ENCODE data around the gene HOXA1.

The HOXA1 gene

DNA sequence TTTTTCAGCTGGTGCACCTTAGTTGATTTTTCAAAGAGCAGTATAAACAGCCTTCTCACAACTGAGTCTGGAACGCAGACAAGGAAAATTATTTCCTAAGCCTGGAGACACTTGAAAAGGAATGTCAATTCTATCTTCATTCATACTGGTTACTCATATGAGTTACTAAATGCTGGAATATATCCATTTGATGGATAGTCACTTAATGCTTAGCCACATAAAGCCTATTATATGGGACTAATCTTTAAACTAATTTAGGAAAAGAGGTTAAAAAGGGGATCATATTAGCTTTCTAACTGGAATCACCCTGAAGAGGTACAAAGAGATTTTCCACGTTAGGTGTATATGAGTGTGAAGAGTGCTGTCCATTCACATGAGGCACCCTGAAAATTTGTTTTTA, 36.4 kb upstream of the HOXA1 start:
- no peak for DNase-seq (ENCODE audit: low read depth in 2 of 3, low spot score in 2 of 3)

DNA sequence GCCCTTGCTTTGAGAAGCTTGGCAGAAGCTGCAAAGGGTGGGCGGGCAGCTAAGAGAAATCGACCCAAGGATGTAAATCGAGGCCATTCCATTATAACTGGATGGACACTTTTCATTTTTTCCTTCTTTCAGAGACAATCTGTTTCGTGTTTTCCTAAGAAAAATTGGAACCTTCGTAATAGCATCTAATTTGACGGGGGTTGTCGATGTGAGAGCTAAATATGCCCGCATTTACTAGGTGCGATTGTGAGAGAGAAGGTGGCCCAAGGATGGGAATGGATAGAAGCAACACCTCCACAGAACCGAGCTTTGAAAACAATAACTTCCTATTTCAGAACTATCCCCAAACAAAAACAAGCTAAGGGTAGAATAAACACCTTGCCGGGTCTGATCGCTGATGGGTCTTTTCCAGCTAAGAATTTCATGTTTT, 35.6 kb upstream of the HOXA1 start:
- no peak for DNase-seq (ENCODE audit: low read depth in 2 of 3, low spot score in 2 of 3)

DNA sequence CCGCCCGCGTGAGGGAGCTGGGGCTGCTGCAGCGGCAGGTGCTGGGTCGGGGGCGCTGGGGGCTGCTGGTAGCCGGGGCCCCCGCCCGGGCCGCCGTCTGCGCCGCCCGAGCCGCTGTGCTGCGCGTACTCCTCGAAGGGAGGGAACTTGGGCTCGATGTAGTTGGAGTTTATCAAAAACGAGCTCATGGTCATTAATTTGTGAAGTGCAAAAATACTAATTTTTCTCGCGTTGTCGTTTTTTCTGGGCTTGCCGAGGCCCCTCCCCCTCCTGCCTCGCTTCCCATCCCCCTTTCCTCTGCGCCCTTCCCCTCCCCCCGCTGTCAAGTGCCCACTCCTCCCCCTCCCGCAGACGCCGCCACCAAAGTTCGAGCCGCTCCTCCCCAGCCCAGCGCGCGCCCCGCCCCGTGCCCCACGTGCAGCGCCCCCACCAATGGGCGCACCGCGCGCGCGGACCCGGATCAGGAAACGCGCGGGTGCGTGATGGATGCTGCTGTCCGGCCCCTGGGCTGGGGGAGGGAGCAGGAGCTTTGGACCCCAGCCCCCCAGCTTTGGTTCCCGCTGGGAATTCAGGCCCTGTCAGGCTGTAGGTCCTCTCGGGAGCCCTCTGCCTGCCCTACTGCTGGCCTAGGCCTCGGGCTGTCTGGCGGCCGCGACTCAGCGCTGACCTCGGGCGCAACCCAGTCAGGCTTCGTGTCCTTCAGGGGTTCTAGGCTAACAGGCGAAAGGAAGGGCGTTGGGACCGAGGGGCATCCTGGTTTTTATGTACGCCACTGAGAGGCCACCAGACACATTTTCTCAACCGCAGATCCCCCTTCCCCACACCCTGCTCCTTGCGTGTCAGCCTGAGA, 35.0 kb upstream of the HOXA1 start, which contains the start of gene HOXA4:
Gene HOXA4 (minus strand): TSS at position 218 of the 850 bp plus-strand sequence. CDS start 24 bp downstream, at position 194.
- DNase-seq (ENCODE audit: low read depth in 2 of 3, low spot score in 2 of 3): peak in 1 of 3 experiments; percentile 36

DNA sequence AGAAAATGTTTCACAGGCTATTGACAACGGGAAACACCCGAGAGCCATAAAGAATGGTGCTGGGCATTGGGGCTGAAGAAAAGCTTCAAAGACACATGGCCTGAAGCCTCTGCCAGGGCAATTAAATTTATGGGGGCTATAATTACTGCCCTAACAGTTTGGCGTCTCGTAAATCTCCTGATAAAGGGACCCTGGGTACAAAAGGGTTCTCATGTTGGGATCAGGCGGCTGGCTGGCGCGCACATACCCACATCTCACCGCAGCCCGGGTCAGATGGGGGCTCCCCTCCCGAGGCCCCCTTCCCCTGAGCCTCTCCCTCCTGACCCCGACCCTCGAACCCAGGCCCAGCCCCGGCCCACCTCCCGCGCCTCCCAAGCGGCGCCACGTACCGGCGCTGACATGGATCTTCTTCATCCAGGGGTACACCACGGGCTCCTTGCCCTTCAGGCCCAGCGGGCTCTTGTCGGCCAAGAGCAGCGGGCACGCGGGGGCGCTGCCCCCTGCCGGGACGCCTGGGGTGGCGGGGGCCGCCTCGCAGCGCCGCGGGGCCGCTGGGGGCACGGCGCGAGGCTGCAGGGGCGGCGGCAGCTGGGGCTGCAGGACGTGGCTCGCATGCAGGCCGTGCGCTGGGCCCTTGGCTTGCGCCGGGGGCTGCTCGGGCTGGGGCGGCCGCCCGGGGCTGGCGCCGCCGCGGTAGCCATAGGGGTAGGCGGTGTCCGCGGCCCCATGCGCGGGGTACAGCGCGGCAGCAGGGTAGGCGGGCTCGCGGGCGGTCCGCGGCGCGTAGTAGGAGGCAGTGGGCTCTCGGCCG, 34.1 kb upstream of the HOXA1 start:
- DNase-seq (ENCODE audit: low read depth in 2 of 3, low spot score in 2 of 3): no peak

DNA sequence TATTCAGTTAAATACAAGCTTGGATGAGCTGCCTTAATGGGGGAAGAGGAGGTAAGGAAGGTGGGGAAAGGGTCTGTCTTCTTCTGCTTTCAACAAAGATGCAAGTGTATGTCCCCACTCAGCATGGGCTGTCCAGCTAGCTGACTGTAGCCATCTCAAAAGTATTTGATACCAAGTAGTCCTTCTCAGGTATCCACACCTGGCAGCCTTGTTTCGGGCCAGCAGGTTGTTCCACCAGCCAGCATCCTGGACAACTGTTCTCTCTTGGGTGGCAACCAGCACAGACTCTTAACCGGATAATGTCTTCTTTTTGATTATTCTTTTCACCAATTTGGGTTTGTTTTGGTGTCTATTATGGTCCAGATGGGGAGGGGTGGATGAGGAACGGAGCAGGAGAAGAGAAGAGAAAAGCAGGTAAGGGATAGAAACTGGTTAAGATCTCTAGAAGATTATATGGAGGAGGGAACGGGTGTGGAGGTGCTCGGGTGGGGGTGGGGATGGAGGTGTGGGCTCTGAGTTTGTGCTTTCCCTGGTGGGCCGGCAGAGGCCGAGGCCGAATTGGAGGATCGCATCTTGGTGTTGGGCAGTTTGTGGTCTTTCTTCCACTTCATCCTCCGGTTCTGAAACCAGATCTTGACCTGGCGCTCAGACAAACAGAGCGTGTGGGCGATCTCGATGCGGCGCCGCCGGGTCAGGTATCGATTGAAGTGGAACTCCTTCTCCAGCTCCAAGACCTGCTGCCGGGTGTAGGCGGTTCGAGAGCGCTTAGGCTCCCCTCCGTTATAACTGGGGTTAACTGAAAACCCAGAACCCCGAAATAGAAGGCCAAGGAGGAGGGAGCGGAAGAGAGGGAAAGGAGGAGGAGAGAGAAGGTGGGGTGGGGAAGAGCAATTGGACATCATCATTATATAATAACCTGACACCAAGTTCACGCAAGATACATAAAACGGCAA, 33.3 kb upstream of the HOXA1 start:
- DNase-seq (ENCODE audit: low read depth in 2 of 3, low spot score in 2 of 3): no peak

DNA sequence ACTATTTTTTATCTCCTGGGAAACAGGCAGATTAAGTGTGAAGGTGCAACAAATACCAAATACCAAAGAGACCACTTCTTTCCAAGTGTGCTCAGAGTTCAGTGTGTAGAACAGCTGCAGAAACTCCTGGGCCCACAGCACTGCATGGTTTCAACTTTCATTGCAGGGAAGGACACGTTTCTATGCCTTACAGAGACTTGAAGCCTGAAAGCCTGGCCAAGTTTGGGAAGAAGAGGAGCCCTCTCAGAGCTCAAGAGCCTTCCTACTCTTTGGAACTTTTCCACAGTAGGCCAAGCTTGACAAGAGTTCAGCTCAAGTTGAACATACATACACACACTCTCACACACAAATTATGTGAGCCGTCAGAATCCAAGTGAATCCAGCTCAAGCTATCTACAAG, 32.2 kb upstream of the HOXA1 start:
- no peak for DNase-seq (ENCODE audit: low read depth in 2 of 3, low spot score in 2 of 3)

DNA sequence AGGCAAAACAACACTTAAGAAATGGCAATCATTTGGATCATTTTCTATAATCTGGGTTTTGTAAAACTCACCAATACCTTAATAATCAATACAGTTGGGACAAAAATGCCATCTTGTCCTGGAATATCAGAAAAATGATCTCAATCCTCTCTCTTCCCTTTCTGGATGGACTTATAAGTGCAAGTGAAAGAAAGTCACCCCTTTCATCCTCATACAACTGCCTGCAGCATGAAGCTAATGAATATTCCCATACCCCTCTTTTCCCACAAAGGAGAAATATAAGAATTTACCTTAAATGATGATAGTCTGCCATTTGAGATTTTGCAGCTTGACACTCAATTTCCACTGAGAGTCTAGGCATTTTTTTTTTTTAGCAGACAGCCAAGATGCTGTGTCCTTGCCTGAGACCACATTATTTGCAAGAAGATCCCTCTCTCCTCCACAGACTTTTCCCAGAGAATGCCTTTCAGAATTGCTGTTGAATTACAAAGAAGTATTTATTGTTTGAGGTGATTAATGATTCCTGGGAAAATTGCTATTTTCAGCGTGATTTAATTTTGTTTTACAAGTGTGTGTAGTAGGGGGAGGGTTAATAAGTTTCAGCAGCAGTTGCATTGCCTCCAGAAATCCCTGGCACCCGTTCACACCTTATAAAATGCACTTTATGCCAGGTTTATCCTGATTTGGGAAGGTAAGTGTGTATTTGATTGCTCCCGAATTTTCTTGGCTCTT, 31.0 kb upstream of the HOXA1 start:
- no peak for DNase-seq (ENCODE audit: low read depth in 2 of 3, low spot score in 2 of 3)

DNA sequence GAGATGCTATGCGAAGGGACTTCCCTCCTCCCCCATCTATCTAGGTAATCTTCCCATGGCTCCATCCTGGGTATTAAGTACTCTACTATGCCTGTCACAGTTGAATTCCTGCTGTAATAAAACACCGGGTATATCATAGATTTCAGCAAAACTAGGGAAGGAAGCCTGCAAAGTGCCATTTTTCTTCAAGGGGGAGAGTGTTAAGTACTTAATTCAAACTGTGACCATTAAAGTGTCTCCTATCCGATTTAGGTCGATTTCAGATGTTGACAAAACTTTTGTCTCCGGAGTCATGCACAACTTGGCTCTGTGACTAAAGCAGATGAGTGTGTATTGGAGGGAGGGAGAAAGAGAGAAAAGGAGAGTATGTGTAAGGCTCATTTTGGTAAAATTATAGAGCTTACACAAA, 30.2 kb upstream of the HOXA1 start:
- no peak for DNase-seq (ENCODE audit: low read depth in 2 of 3, low spot score in 2 of 3)

DNA sequence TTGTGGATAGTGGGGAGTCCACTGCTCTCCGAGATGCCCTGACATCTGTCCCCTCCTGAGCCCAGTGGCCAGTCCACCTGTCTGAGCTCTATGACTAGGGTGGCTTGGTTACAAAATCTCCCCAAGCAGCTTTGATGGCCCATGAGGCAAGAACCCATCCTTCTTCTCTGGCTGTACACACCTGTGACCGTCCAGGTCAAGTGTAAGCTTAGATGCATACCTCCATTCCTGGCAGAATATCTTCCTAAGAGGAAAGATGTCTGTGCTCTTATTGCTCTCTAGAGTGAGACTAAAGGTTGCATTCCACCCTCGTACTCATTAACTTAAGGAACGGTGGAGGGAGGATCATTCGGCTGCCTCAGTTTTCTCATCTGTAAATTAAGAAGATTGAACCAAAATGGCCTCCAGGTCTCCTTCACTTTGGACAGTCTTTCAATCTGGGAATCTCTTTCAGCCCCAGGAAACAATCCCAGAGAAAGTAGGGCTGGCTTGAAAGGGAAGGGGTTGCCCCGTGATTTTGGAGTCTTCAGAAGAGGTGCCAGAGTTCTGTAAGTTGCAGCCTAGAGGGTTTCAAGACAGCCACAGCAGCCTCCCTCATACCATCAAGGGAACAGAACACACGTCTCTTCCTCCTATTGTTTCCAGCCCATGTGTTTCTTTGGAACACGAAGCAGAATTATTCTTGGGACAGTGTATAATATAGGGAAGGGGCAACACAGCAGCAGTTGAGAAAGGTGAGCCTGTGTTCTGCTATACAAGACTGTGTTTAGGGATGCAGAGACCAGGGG, 29.3 kb upstream of the HOXA1 start:
- no peak for DNase-seq (ENCODE audit: low read depth in 2 of 3, low spot score in 2 of 3)

DNA sequence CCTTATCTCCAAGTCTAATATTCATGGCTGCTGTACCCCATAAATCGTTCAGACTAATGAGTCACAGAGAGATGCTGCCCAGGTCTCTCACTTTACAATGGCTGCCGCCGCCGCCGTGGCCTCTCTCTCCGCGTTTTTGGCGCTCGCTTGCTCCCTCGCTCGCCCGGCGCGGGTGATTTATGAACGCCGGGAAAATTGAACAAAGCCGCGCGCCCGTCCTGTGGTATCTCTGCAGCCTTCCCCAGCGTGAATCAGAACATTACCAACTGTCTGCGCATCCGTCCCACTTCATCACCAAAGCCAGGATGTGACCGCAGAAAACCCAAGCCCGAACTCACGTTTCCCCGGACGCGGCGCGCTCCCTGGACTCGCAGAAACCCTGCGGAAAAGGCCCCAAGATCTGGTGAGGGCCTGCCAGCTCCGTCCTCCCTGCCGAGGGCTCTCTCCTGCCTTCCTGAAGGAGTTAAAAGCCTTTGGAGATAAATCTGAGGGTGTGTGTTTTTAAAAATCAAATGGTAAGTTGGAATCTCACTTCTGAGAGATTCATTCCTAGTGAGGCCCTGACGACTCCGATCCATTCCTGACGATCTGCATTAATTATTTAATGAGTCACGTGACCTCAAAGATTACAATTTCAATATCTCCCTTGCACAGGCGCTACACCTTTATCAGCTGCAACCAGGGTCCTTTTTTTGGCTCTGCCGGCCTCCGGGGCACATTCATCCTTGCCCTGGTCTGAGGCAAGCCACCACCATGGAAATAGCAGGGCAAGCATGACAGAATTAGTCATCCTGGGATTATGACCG, 28.5 kb upstream of the HOXA1 start:
- no peak for DNase-seq (ENCODE audit: low read depth in 2 of 3, low spot score in 2 of 3)

DNA sequence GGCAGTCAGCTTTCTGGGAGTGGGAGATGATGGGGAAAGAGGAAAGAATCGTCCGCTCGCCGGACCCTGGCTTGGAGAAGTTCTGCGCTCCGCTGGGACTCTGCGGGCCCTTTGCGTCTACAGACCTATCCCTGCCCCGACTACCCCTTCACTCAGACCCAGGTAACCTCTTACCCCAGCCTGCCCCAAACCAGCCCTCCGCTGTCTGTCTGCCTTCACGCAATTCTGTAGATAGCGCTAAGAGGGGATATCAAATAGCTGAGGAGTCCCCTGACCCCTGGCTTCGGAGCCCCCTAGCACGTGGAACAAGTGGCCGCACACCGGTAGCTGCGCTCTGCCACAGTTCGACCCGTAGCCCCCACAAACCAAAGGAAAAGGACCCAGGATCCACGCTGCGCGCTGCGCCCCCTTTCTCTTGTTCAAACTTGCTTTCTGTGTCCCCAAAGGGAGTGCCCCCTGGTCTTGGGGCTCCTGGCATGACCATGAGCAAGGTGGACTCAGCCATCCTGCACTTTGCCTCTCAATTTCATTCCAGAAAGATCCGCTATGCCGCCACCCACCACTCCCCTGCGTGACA, 27.8 kb upstream of the HOXA1 start:
- DNase-seq (ENCODE audit: low read depth in 2 of 3, low spot score in 2 of 3): no peak

DNA sequence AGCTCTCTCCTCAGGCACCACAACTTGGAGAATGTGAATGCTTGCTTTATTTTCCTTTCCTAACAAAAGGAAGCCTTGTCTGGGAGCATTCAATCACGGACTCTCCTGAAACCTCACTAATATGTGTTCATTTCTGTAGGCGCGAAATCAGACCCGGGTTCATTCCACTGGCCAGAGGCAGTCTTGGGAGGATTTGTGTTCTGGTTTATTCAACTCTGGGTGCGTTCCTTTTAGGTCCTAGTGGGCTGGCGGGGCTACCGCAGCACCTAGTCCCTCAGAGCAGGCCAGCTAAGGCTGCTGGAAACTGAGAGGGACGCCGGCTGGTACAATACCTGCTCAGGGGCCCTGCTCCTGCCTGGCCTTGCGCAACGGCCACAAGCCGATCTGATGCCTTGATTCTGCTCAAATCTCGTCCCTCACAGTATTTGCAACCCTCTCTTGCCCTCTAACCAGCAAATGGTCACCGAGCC, 27.2 kb upstream of the HOXA1 start:
- no peak for DNase-seq (ENCODE audit: low read depth in 2 of 3, low spot score in 2 of 3)

DNA sequence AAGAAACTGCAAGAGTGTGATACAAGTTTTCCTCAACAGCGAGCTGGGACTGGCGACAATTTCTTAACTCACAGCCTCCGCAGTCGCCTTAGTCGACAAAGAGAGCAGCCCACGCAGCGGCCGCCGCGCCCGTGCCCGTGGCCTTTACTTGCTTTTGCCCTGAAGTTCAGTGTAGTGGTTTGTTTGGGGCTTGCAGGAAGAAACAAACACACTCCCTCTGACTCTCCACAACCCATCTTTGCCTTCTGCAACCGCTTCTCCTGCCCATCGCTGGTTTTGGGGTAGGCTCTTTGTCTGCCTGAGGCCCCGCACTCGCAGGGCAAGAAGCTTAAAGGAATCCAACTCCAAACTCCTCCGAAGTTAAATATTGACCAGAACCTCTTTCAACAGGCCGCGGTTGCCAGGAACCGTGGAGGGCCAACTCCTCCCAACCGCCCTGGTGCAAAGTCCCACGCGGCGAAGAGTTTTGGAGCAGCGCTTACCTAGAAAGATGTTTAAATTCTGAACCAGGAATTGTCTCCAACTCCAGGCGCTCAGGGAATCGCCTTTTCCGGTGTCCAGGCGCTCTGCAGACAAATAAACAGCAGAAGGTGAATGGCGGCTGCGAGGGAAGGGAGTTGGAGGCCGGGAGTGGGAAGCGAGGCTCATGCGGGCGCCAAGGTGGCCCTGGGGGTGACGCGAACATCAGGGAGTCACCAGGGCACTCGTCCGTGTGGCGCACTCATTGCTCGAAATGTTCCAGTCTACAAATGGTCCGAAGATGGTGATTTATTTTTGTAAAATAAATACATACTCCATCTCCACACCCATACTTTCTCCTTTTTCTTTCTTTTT, 26.5 kb upstream of the HOXA1 start:
- no peak for DNase-seq (ENCODE audit: low read depth in 2 of 3, low spot score in 2 of 3)

DNA sequence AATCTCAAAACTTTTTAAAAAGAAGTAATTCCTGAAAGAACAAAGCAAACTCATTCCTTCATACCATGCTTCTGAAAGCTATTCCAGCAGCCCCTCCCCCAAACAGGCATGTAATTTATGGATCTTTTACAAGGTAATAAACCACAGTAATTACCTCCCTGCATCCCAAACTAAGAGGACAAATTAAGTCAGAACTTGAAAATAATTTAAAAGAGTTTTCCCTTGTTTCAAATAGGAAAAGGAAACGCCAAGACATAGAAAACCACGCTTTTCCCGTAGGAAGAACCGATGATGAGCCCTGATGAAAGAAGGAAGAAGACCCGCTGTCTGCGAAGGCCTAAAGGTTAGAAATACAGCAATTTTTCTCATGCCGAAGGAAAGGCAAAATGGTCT, 25.9 kb upstream of the HOXA1 start:
- no peak for DNase-seq (ENCODE audit: low read depth in 2 of 3, low spot score in 2 of 3)

DNA sequence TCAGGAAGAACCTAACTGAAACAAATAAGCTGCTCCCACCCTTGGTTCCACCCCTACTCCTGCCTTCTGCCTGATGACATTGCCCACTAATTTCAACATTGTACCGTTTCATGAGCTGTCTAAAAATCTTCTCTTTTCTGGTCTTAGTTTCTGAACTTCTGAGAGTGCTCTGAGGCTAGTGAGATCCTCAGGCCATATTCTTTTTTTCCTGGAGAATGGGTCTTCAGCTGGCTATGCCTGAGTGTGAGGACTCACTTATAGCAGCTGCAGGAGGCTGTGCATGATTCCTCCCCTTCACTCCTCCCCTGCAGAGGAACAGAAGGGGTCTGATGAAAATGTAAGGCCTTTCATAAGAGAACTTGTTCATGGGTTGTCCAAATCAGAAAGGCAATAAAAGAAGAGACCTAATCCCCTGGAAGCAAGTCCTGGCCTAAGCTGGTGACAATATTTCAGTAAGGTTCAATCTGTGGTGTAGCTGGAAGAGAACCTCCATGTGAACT, 23.7 kb upstream of the HOXA1 start:
- DNase-seq (ENCODE audit: low read depth in 2 of 3, low spot score in 2 of 3): no peak

DNA sequence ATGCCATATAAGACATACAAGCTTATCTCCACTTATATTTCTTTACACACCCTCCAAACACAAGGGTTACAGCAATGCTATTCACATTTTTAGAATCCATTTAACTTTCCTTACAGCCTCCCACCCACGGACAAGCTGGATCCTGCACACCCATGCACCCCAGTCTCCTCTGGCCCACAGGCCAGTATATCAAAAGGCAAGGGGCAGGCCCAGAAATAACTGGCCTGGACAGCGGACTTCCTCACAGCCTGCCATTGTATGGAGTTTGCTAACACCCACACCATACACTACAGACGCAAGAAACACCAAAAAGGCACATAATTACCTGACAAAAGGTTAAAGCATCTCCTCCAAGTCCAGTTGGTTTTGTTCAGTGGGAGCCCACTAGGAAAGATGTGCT, 22.8 kb upstream of the HOXA1 start:
- DNase-seq (ENCODE audit: low read depth in 2 of 3, low spot score in 2 of 3): no peak

DNA sequence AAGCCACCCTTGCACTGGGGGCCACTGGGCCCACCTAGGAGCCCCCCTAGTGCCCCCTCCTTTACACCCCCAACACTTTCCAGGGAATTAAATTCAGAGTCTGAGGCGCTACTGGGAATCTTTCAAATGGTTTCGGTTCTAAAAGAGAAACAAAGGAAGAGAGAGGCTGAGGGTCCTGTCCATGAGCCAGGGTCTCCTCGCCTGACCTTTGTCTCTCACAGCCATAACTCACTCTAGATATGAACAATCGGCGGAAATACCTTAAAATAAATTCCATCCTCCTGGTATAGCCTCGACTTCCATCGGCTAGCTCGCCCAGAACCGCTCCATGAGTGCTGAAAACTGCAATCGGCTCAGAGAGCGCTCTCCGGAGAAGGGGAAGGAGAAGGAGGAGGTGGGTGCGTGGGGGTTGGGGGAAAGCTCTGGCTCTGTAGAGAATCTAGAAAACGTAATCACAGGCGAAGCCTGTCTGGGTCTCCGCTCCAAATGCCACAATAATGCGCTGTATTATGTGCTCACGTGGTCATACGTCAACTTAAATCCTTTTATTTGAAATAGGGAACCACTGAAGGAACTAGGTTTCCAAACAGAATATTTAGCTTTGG, 22.2 kb upstream of the HOXA1 start:
- no peak for DNase-seq (ENCODE audit: low read depth in 2 of 3, low spot score in 2 of 3)
